Measurements from ENCODE around the gene KBTBD13.

DNA sequence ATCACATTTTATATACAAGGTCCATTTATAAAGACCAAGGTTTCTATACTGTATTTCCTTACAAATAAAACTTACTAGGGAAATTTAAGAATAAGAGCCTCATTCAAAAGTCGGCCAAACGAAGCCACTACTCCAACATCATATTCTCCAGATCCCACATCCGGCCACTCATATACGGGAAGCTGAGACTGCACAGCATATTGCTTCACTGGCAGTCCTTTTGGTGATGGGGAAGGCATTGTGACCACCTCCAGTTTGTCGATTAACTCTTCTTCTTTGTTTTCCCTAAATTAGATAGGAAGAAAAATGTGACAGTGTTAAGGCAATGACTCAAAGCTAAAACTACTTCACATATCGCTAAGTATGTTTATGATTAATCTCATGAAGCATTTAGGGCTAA, 49.8 kb upstream of the KBTBD13 start:
- TF ChIP-seq, protein P1, sequence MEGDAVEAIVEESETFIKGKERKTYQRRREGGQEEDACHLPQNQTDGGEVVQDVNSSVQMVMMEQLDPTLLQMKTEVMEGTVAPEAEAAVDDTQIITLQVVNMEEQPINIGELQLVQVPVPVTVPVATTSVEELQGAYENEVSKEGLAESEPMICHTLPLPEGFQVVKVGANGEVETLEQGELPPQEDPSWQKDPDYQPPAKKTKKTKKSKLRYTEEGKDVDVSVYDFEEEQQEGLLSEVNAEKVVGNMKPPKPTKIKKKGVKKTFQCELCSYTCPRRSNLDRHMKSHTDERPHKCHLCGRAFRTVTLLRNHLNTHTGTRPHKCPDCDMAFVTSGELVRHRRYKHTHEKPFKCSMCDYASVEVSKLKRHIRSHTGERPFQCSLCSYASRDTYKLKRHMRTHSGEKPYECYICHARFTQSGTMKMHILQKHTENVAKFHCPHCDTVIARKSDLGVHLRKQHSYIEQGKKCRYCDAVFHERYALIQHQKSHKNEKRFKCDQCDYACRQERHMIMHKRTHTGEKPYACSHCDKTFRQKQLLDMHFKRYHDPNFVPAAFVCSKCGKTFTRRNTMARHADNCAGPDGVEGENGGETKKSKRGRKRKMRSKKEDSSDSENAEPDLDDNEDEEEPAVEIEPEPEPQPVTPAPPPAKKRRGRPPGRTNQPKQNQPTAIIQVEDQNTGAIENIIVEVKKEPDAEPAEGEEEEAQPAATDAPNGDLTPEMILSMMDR (IDR thresholded peaks at IDR 0.05) = no peak
- TF ChIP-seq POLR2A (IDR thresholded peaks at IDR 0.05) (no peak), POLR2AphosphoS5 (IDR thresholded peaks at IDR 0.05) (no peak), EP300 (IDR thresholded peaks at IDR 0.05) (no peak)
